ENCODE results near the gene SPTB.

DNA sequence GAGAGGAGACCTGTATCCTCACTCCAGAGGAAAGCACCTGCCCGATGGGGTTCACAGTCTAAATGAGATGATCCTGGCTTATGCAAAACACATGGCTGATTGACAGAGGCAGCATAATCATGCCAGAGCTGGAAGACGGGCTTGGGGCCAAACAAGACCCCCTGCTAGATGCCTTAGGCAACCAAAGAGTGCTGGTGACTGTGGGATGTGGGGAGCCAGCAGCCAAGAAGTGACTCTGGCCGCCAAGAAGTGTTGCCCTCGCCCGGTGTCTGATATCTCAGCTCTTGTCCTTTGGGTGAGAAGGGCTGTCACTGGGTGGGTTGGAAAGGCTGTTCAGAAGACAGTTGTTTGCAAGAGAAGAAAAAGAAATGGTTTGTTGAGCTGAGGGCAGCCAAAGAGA lies 118.8 kb downstream of the SPTB start:
- TF ChIP-seq YY1 (IDR thresholded peaks at IDR 0.05; ENCODE audit: insufficient read depth, insufficient read length) (no peak), ZNF274 (IDR thresholded peaks at IDR 0.05; ENCODE audit: low read depth, low read length) (no peak), SUZ12 (IDR thresholded peaks at IDR 0.05; ENCODE audit: extremely low read depth, insufficient read depth, insufficient read length) (no peak)

Measured in NT2/D1 (cell line).